HL-60 (cell line): ENCODE results near the gene SGO2.
"Not testable (repeated sequence)": the region's sequence is repeated elsewhere in the genome, so short reads cannot be mapped to it uniquely, and the experiment has no call there.

Experiments
- DNase-seq, 2 experiments: peaks; one replicate each; pipeline ENCODE4 v3.0.0-alpha.2; 2010 to 2020; ENCODE audit warnings: low read depth in 1 of 2, low spot score in 1 of 2
- H3K27ac ChIP-seq: fragments of 250-450 bp; sonication (Bioruptor Pico); replicated peaks from 2 replicates; pipeline ENCODE4 v1.5.1; 2020; ENCODE audit warnings: mild to moderate bottlenecking, moderate library complexity
- H3K27me3 ChIP-seq: fragments of 250-450 bp; sonication (Bioruptor Pico); 2 replicates; pipeline ENCODE4 v1.5.1; 2021; ENCODE audit warnings: mild to moderate bottlenecking, moderate library complexity; ENCODE audit not compliant: insufficient read depth, poor library complexity, severe bottlenecking
- H3K4me3 ChIP-seq: replicated peaks from 2 replicates; pipeline ENCODE4 v1.5.1; 2011; ENCODE audit warnings: mild to moderate bottlenecking, control low read depth, low read length; ENCODE audit not compliant: insufficient read depth
- GABPA ChIP-seq: IDR thresholded peaks from 2 replicates; pipeline ENCODE4 v1.6.1; 2012; ENCODE audit warnings: low read depth
- POLR2AphosphoS5 ChIP-seq: IDR thresholded peaks from 2 replicates; pipeline ENCODE4 v1.6.1; 2012; ENCODE audit warnings: low read depth
- SPI1 ChIP-seq: IDR thresholded peaks from 2 replicates; pipeline ENCODE4 v1.6.1; 2012; ENCODE audit warnings: low read depth, mild to moderate bottlenecking, borderline replicate concordance
- TF ChIP-seq, protein P1 (sequence below): IDR thresholded peaks from 2 replicates; pipeline ENCODE4 v1.6.1; 2012; ENCODE audit warnings: low read depth; ENCODE audit not compliant: insufficient replicate concordance
- TF ChIP-seq, protein P2 (sequence below): IDR thresholded peaks from one replicate; pipeline ENCODE4 v1.5.1; 2011; ENCODE audit warnings: low read length, control low read depth, inconsistent platforms; ENCODE audit not compliant: insufficient read depth

The SGO2 gene

DNA sequence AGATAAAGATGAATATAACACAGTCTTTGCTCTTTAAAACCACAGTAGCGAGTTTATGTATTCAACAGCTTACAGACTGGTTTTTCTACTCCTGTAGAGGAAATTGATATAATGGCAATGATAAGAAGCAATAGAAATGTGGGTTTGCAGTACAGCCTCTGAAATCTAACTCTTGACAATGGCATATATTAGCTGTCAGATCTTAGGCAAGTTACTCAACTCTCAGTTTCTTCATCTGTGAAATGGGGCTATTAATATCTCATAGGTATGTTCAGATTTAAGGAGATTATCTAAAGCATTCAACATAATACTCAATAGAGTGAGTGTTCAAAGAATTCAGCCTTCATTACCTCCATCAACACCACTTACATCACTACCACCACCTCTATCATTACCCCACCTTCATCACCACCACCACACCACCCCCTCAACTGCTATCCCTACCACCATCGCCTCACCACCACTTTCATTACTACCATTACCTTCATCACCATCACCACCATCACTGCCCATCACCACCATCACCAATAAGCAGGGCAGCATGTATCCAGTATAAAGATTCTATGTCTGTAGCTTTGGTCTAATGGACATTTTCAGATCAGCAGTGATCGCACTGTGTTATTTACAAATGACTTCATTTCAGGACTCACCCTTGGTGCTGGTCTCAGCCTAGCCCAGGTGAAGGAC is 82.5 kb downstream of the SGO2 start:
- DNase-seq, result no peak
- H3K27me3 ChIP-seq, result no peaks in the 10 kb centered on the region
- TF ChIP-seq, protein P1, sequence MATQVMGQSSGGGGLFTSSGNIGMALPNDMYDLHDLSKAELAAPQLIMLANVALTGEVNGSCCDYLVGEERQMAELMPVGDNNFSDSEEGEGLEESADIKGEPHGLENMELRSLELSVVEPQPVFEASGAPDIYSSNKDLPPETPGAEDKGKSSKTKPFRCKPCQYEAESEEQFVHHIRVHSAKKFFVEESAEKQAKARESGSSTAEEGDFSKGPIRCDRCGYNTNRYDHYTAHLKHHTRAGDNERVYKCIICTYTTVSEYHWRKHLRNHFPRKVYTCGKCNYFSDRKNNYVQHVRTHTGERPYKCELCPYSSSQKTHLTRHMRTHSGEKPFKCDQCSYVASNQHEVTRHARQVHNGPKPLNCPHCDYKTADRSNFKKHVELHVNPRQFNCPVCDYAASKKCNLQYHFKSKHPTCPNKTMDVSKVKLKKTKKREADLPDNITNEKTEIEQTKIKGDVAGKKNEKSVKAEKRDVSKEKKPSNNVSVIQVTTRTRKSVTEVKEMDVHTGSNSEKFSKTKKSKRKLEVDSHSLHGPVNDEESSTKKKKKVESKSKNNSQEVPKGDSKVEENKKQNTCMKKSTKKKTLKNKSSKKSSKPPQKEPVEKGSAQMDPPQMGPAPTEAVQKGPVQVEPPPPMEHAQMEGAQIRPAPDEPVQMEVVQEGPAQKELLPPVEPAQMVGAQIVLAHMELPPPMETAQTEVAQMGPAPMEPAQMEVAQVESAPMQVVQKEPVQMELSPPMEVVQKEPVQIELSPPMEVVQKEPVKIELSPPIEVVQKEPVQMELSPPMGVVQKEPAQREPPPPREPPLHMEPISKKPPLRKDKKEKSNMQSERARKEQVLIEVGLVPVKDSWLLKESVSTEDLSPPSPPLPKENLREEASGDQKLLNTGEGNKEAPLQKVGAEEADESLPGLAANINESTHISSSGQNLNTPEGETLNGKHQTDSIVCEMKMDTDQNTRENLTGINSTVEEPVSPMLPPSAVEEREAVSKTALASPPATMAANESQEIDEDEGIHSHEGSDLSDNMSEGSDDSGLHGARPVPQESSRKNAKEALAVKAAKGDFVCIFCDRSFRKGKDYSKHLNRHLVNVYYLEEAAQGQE, result no peak
- no peak for TF ChIP-seq POLR2AphosphoS5
- TF ChIP-seq GABPA, result no peak
- TF ChIP-seq SPI1, result no peak
- TF ChIP-seq, protein P2, sequence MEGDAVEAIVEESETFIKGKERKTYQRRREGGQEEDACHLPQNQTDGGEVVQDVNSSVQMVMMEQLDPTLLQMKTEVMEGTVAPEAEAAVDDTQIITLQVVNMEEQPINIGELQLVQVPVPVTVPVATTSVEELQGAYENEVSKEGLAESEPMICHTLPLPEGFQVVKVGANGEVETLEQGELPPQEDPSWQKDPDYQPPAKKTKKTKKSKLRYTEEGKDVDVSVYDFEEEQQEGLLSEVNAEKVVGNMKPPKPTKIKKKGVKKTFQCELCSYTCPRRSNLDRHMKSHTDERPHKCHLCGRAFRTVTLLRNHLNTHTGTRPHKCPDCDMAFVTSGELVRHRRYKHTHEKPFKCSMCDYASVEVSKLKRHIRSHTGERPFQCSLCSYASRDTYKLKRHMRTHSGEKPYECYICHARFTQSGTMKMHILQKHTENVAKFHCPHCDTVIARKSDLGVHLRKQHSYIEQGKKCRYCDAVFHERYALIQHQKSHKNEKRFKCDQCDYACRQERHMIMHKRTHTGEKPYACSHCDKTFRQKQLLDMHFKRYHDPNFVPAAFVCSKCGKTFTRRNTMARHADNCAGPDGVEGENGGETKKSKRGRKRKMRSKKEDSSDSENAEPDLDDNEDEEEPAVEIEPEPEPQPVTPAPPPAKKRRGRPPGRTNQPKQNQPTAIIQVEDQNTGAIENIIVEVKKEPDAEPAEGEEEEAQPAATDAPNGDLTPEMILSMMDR, result no peak

DNA sequence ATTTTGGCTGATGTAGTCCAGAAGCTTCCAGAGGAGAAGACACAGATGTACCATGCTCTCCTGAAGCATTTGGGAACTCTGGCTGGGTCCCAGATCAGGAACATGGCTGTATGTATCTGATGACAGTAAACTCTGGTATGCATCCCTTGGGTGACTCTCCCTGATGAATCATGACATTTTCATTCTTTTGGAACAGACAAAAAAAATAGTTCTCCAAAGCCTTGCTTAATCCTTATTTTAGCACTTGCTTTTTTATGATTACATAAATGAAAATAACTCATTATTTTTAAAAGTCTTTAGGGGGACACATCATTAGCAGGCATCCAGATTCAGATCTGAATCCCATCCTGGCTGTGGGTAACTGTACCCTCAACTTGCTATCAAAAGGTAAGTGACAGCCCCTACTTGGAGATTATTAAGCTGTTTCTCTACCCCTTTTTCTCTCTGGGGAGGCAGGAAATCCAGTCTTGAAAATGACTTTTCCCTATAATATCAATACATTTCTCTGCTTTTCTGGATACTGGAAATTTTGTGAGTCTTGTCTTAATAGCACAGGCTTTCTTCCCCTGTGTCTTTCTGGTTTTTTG is 83.1 kb downstream of the SGO2 start:
- TF ChIP-seq, protein P1, result no peak
- TF ChIP-seq SPI1 (no peak), POLR2AphosphoS5 (no peak), GABPA (no peak)
- TF ChIP-seq, protein P2, result no peak
- no peaks in the 10 kb centered on the region for H3K27me3 ChIP-seq
- H3K4me3 ChIP-seq, result no peak overlapping the region
- DNase-seq, result no peak
- H3K27ac ChIP-seq, result no peak overlapping the region

More for the DNA sequence above, 82.5 kb downstream of the SGO2 start:
- Histone ChIP-seq H3K4me3 (no peak overlapping the region), H3K27ac (no peak overlapping the region)

DNA sequence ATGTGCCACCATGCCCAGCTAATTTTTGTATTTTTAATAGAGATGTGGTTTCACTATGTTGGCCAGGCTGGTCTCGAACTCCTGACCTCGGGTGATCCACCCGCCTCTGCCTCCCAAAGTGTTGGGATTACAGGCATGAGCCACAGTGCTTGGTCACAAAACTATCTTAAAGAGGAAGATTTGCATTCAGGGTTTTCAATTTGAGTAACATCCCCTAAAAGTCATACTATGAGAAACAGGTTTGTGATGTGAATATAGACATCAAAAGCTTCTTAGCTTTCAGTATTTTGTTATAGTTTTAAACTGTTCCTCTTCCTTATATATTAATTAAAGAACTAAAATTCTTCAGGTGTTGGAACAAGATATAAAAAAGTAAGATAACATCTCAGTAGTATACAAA is 84.2 kb downstream of the SGO2 start:
- DNase-seq, H3K4me3 ChIP-seq, H3K27me3 ChIP-seq, H3K27ac ChIP-seq: not testable (repeated sequence)

DNA sequence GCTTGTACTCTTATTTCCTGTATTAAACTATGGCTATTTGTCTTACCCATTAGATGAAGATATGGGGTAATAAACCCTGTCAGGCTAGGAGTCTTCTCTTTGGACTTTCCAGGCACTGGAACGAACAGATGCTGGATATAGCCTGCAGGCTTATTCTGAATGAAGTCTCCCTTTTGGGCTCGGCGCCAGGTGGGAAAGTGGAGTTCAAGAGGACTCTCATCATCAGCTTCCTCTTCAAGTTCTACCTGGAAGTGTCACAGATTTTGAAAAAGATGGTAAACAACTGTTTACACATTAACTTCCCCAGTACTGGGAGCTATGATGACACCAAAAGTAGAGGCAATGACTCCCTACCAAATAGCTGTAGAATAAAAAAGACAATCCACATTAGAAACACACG is 87.7 kb downstream of the SGO2 start:
- no peak for DNase-seq
- Histone ChIP-seq H3K27ac (no peak overlapping the region), H3K27me3 (no peaks in the 10 kb centered on the region), H3K4me3 (no peak overlapping the region)
- TF ChIP-seq, protein P1, result no peak
- TF ChIP-seq, protein P2, result no peak
- no peak for TF ChIP-seq SPI1
- no peak for TF ChIP-seq POLR2AphosphoS5
- TF ChIP-seq GABPA, result no peak
